ENCODE data around the gene CMC2. TPM values are rescaled to one million over a fixed set of nuclear protein-coding genes. Genes with fewer than 3 reads are reported as not detected.

The CMC2 gene
- total and polyA plus RNA-seq, 9 of the 15 experiments (the other 6 are each of a cell fraction or from before 2014, with no cell fraction given): 122 to 501 (median 172) TPM

- TF ChIP-seq FOXA3 (CRISPR knock-in tag; conservative IDR thresholded peaks at IDR 0.05 in 1 of 2, IDR thresholded peaks at IDR 0.05 in 1 of 2): peak in 1 of 2 experiments; percentile 51; a peak in 1 of 4 replicates
- no peak for TF ChIP-seq RBM17 (IDR thresholded peaks at IDR 0.05; ENCODE audit: borderline replicate concordance, low read depth, low read length)
- TF ChIP-seq SIN3A (IDR thresholded peaks at IDR 0.05; ENCODE audit: borderline replicate concordance in 2 of 2, control insufficient read depth in 1 of 2, low read depth in 2 of 2, low read length in 2 of 2): peak in 1 of 2 experiments; percentile 37; a peak in 2 of 4 replicates
- no peak for TF ChIP-seq SRSF7 (optimal IDR thresholded peaks at IDR 0.05; ENCODE audit: low read depth, low read length)
- no peak for TF ChIP-seq ARID4B (CRISPR knock-in tag; IDR thresholded peaks at IDR 0.05)
- TF ChIP-seq FOXP1 (CRISPR knock-in tag; IDR thresholded peaks at IDR 0.05): 0 out of 2 replicates have a peak, but pooled peaks have one; percentile 46
- TF ChIP-seq E2F3 (CRISPR knock-in tag; IDR thresholded peaks at IDR 0.05): 0 out of 2 replicates have a peak, but pooled peaks have one; percentile 34
- no peak for TF ChIP-seq CBX2 (IDR thresholded peaks at IDR 0.05; ENCODE audit: insufficient read depth, low read length, poor library complexity, severe bottlenecking)
- TF ChIP-seq SNIP1 (IDR thresholded peaks at IDR 0.05; ENCODE audit: low read depth): no peak
These were observed 999 bp downstream of the CMC2 start (continued) for GRCh38 chr16:81005610-81006161.
